Mesothelial cell of epicardium (in vitro differentiated cells): ENCODE measurements around the gene ATF3. TPM values are rescaled to one million over a fixed set of nuclear protein-coding genes. Genes with fewer than 3 reads are reported as not detected.

ENCODE experiments used
- DNase-seq, 2 experiments: peaks; one replicate each; pipeline ENCODE4 v3.0.0; 2021; ENCODE audit warnings: low spot score in 2 of 2; ENCODE audit not compliant: unreplicated experiment in 2 of 2
- H3K27ac Mint-ChIP-seq: 2 replicates; pipeline ENCODE4 v1.8.0; 2021; ENCODE audit warnings: mixed read lengths
- H3K27me3 Mint-ChIP-seq: 2 replicates; pipeline ENCODE4 v1.8.0; 2021; ENCODE audit warnings: low read depth, mixed read lengths
- H3K36me3 Mint-ChIP-seq: 2 replicates; pipeline ENCODE4 v1.8.0; 2021; ENCODE audit warnings: mixed read lengths
- H3K4me1 Mint-ChIP-seq: 2 replicates; pipeline ENCODE4 v1.8.0; 2021; ENCODE audit warnings: mixed read lengths
- H3K4me3 Mint-ChIP-seq: 2 replicates; pipeline ENCODE4 v1.8.0; 2021; ENCODE audit warnings: mild to moderate bottlenecking, moderate library complexity, mixed read lengths
- H3K9me3 Mint-ChIP-seq: 2 replicates; pipeline ENCODE4 v1.8.0; 2021; ENCODE audit warnings: mixed read lengths
- total RNA-seq: library from RNA; stranded (reverse); gene quantifications from 3 replicates; pipeline ENCODE4 v1.2.1, GENCODE V29; 2021
- TF ChIP-seq, protein P1 (sequence below): fragments of 200-600 bp; sonication (generic); IDR thresholded peaks from one replicate; pipeline ENCODE4 v1.5.0; 2021; ENCODE audit warnings: antibody characterized with exemption; ENCODE audit not compliant: unreplicated experiment

Gene ATF3
- total RNA-seq, 1 donor from 2014 or later = 147 TPM

DNA sequence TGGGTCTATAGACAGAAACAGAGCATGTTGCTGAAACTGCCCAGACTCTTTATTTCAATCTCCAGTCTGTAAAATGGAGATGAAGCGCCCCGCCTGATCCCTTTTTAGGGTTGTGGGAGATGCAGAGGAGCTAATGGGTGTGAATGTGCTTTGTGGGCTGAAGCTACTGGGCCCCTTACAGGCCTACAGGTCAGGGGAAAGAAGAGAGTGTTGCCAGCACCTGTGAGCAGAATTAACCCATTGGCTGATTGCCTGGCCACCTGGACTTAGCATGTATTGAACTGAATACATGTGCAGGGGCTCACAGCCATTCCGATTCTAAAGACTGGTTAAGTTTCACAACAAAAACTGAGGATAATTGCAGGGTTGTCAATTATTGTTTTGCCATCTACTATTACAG is 13.9 kb upstream of the ATF3 start:
- H3K27ac Mint-ChIP-seq = peak overlapping the region; percentile 94
- no peaks in the 10 kb centered on the region for H3K36me3 Mint-ChIP-seq
- no peaks in the 10 kb centered on the region for H3K9me3 Mint-ChIP-seq
- H3K4me3 Mint-ChIP-seq = no peak overlapping the region
- no peaks in the 10 kb centered on the region for H3K27me3 Mint-ChIP-seq
- peaks cover 29% of the 10 kb centered on the region for H3K4me1 Mint-ChIP-seq
- TF ChIP-seq, protein P1, sequence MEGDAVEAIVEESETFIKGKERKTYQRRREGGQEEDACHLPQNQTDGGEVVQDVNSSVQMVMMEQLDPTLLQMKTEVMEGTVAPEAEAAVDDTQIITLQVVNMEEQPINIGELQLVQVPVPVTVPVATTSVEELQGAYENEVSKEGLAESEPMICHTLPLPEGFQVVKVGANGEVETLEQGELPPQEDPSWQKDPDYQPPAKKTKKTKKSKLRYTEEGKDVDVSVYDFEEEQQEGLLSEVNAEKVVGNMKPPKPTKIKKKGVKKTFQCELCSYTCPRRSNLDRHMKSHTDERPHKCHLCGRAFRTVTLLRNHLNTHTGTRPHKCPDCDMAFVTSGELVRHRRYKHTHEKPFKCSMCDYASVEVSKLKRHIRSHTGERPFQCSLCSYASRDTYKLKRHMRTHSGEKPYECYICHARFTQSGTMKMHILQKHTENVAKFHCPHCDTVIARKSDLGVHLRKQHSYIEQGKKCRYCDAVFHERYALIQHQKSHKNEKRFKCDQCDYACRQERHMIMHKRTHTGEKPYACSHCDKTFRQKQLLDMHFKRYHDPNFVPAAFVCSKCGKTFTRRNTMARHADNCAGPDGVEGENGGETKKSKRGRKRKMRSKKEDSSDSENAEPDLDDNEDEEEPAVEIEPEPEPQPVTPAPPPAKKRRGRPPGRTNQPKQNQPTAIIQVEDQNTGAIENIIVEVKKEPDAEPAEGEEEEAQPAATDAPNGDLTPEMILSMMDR = no peak
- DNase-seq = no peak

DNA sequence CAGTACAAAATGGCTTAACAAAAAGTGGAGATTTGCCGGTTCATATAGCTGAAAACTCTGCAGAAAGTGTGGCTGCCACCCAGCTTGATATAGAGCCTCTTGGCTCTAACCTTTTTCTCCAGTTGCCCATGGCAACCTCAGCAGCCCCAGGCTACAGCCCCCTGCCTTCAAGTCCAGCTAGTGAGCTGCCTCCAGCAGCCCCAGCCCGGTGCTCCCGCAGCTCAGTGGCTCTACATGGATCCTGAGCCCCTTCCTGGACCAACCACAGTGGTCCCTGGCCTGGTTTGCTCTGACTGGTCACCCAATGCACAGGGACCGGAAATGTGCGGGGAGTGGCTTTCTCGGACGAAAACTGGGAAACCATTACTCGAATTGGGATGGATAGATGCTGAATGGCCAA is 13.3 kb upstream of the ATF3 start:
- Mint-ChIP-seq H3K27me3 (no peaks in the 10 kb centered on the region), H3K4me1 (peaks cover 29% of the 10 kb centered on the region), H3K4me3 (no peak overlapping the region), H3K9me3 (no peaks in the 10 kb centered on the region), H3K27ac (peak overlapping the region; percentile 99), H3K36me3 (no peaks in the 10 kb centered on the region)
- TF ChIP-seq, protein P1 = no peak
- no peak for DNase-seq

DNA sequence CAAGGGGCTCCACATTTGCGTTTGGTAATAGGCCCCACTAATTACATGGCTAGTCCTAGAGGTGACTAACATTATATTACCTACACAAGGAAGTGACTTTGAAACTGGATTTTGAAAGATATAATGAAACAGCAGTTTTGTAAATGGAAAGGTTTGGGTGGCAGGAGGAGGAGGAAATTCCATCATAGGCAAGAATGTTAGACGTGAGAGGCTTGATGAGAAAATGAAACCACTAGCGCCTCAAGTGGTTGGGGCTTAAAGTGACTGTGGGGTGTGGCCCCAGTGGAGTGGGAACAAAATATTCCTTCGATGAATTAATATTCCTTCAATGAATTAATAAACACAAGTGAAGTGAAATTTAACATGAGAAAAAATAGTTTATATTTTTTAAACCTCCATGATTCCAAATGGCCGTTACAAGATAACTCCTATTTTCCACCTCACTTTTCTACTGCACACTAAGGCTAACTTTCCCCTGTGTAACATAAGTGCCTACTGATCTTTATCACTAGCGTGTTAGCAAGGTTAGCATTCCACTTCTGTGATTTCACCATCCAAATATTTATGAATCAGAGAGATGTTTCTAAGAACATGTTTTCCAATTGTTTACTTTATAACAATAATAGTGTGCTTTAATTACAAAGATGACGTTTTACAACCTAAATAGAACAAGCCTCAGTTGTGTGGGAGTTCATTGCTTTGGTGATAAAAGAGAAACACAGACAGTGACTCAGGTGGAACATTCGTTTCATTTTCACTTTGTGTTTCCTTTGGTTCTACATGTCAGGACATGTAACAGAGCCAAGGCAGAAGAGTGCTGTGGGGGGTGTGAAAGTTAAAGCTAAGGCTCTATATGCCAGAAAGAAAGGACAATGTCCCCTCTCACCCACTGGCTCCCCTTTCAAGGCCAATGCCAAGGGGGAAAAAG is 12.5 kb upstream of the ATF3 start:
- Mint-ChIP-seq H3K9me3 (no peaks in the 10 kb centered on the region), H3K4me3 (peak overlapping the region; percentile 9), H3K27me3 (no peaks in the 10 kb centered on the region), H3K4me1 (peaks cover 29% of the 10 kb centered on the region), H3K36me3 (no peaks in the 10 kb centered on the region), H3K27ac (peak overlapping the region; percentile 99)
- no peak for DNase-seq
- TF ChIP-seq, protein P1 = peak; percentile 68

DNA sequence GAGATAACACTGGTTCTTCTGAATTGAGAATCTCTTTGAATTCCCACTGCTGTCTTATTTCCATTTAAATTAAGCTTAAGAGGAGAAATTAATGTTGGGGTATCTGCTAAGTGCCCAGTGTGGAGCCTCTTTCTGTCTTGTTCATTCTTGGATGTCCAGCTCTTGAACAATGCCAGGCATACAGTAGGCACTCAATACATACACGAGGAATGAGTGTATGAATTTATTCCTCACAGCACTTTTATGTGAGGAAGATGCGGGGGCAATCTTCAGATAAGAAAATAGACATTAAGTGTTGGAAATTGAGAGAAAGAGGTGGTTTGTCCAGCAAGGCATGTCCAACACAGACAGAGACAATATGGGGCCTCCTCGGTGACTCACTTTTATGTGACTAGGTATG is 11.8 kb upstream of the ATF3 start:
- DNase-seq = no peak
- no peaks in the 10 kb centered on the region for H3K36me3 Mint-ChIP-seq
- no peaks in the 10 kb centered on the region for H3K9me3 Mint-ChIP-seq
- TF ChIP-seq, protein P1 = no peak
- peaks cover 29% of the 10 kb centered on the region for H3K4me1 Mint-ChIP-seq
- peak overlapping the region; percentile 99 for H3K27ac Mint-ChIP-seq
- H3K4me3 Mint-ChIP-seq = no peak overlapping the region
- no peaks in the 10 kb centered on the region for H3K27me3 Mint-ChIP-seq

DNA sequence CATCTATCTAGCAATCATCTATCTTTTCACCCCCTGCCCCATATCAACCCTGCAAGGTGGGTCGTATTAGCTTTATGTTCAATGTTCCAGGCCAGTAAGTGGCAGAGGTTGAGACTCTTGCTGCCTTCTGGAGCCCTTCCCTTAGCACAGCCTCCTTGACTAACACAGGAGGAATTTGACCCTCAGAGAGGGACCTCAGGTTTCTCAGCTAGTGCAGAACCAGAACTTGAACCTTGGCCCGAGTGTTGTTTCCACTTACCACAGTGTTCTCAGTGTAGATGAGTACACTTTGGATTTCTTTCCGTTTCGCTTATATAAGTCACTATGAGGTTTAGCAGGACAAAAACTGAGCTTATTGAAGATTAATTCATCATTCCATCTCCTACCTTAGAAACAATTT is 11.1 kb upstream of the ATF3 start:
- TF ChIP-seq, protein P1 = no peak
- Mint-ChIP-seq H3K4me3 (no peak overlapping the region), H3K4me1 (peaks cover 29% of the 10 kb centered on the region), H3K9me3 (no peaks in the 10 kb centered on the region), H3K27ac (peak overlapping the region; percentile 55), H3K27me3 (peaks cover 1% of the 10 kb centered on the region), H3K36me3 (no peaks in the 10 kb centered on the region)
- DNase-seq = no peak
